ENCODE measurements around the gene DNAJC2.
"Not testable (repeated sequence)": the region's sequence is repeated elsewhere in the genome, so short reads cannot be mapped to it uniquely, and the experiment has no call there.

The DNAJC2 gene

GRCh38 chr7:103293526-103293925, 51.0 kb downstream of the DNAJC2 start:
- DNase-seq (ENCODE audit: low read depth): no peak
- H3K4me3 ChIP-seq (ENCODE audit: low read length): no peak overlapping the region
- TF ChIP-seq, protein P1, sequence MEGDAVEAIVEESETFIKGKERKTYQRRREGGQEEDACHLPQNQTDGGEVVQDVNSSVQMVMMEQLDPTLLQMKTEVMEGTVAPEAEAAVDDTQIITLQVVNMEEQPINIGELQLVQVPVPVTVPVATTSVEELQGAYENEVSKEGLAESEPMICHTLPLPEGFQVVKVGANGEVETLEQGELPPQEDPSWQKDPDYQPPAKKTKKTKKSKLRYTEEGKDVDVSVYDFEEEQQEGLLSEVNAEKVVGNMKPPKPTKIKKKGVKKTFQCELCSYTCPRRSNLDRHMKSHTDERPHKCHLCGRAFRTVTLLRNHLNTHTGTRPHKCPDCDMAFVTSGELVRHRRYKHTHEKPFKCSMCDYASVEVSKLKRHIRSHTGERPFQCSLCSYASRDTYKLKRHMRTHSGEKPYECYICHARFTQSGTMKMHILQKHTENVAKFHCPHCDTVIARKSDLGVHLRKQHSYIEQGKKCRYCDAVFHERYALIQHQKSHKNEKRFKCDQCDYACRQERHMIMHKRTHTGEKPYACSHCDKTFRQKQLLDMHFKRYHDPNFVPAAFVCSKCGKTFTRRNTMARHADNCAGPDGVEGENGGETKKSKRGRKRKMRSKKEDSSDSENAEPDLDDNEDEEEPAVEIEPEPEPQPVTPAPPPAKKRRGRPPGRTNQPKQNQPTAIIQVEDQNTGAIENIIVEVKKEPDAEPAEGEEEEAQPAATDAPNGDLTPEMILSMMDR (IDR thresholded peaks at IDR 0.05; ENCODE audit: insufficient read depth, low read depth, low read length, missing control alignments): no peak

DNA sequence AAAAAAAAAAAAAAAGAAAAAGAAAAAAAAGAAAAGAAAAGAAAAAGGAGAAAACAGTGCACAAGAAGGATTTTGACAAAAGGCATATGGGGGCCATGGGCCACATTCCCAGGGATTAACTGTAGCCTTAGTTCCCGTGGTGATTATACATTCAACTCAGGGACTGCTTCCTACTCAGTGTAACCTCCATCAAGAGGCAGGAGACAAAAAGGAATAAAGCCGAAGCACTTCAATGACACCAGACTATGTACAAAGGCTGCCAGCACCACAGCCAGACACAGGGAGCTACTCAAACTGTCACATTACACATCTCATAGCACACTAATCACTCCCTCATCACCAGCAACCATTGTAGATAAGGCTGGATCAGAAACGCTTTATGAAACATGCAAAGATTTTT, 52.4 kb downstream of the DNAJC2 start:
- DNase-seq (ENCODE audit: low read depth): no peak
- TF ChIP-seq, protein P1 (IDR thresholded peaks at IDR 0.05; ENCODE audit: insufficient read depth, low read depth, low read length, missing control alignments): no peak
- no peak overlapping the region for H3K4me3 ChIP-seq (ENCODE audit: low read length)

DNA sequence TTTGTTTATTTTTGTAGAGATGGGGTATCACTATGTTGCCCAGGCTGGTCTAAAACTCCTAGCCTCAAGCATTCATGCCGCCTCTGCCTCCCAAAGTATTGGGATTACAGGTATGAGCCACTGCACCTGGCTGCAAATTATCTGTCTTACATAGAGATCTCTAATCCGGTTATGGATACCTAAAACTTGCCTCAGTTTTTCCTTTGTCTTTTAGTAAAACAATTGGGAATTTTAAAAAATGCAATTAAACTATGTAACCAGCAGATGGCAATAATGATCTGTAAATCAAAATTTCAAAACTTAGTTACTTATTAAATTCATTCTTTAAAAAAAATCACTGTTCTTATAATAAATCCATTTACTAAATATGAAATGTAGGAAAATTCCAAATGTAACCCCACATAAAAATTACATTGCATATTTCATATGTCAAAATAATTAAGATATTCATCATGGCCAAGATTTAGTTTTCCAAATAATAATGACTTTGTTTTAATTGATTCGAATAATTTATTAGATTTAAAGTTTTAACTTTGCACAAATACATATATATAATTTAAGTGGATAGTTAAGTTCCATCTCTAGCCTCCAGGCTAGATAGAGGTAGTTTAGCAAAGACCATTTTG, 61.7 kb downstream of the DNAJC2 start:
- not testable (repeated sequence) for H3K4me3 ChIP-seq (ENCODE audit: low read length); DNase-seq (ENCODE audit: low read depth)

DNA sequence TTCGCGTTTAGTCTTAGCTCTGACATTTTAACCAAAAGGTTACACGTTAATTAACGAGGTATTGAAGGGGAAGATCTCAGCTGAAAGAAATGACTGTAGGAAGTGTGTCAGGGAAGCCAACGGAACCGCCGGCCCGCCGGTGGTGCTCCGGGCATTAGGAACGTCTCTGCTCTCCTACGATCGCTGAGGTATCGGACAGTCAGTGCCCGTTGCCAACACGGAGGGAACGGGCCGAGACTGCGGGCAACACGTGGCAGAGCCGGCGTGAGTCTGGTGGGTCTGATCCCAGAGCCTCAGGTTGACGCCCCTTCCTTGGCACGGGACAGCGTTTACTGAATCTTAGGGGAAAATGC, 63.8 kb downstream of the DNAJC2 start:
- H3K4me3 ChIP-seq (ENCODE audit: low read length): peak overlapping the region; percentile 41
- not testable (repeated sequence) for DNase-seq (ENCODE audit: low read depth)

GRCh38 chr7:103279963-103280802, 64.4 kb downstream of the DNAJC2 start:
- H3K4me3 ChIP-seq (ENCODE audit: low read length): peak overlapping the region; percentile 41
- DNase-seq (ENCODE audit: low read depth): peak; percentile 34

DNA sequence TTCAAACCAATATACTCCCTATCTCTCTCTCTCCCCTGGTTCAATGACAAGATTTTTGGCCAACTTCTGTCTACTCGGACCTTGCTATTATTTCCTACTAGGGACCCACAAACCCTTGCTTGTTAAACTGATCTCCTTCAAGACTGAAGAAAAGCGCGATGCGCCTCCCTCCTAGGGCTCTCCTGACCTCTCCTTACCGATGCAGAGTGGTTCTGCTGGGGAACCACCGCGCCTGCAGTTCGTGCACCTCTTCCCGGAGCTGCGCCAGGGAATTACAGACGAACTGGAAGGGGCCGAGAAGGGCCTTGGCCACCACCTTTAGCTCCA, 65.0 kb downstream of the DNAJC2 start:
- DNase-seq (ENCODE audit: low read depth): not testable (repeated sequence)
- peak overlapping the region; percentile 41 for H3K4me3 ChIP-seq (ENCODE audit: low read length)

DNA sequence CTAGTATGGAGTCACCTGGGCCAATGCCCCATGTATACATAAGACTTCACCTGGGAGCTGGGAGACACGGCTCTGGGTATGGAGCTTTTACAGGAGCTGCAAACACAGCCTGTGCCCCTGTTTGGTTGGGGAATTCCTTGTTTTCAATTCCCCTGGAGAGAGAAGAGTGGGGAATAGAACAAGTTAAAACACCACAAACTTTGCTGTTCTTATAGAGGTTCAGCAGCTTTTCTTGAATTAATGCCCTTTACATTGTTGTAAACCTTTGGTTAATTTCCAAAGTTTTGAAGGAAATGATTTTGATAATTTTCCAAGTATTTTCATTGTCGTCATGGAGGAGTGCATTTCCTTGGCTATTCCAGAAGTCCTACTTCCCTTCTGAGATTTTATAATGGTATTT, 66.4 kb downstream of the DNAJC2 start:
- not testable (repeated sequence) for DNase-seq (ENCODE audit: low read depth); H3K4me3 ChIP-seq (ENCODE audit: low read length)

GRCh38 chr7:103274867-103275266, 69.7 kb downstream of the DNAJC2 start:
- not testable (repeated sequence) for DNase-seq (ENCODE audit: low read depth); H3K4me3 ChIP-seq (ENCODE audit: low read length)

DNA sequence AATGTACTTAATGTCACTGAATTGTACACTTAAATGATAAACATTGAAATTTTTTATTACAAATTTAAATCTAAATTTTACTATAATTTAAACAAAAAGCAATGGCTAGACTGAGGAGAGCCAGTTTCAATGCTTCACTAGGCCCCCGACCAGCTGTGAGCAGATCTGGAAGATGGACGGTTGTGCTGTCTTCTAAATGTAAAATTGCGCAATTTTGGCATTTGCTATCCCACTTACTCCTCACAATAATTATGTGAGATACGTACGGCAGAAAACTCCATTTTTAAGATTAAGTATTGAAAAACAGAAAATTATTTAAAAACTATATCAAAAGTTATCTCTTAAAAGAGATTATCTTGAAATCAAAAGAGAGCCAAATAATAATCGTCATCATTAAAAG, 71.2 kb downstream of the DNAJC2 start:
- DNase-seq (ENCODE audit: low read depth); H3K4me3 ChIP-seq (ENCODE audit: low read length): not testable (repeated sequence)

DNA sequence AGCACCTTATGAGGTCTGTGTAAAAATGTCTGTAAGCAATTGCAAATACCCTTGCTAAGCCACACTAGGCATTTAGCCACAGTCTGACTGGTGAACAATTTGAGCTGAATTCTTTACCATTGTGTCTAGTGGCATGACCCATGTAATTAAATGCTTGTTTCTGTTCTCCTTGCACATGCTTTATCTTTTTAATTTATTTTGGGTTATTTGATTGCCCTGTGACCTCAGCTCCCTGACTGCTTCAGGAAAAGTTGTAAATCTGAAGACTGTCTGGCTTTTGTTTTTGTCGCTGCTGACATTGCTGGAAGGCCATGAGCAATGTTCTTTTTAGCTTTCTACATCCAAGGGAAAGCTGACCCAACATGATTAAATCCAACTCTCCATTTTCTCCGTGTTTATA, 78.3 kb downstream of the DNAJC2 start:
- H3K4me3 ChIP-seq (ENCODE audit: low read length); DNase-seq (ENCODE audit: low read depth): not testable (repeated sequence)

GRCh38 chr7:103264054-103264453, 80.5 kb downstream of the DNAJC2 start:
- not testable (repeated sequence) for DNase-seq (ENCODE audit: low read depth); H3K4me3 ChIP-seq (ENCODE audit: low read length)

All from epithelial cell of esophagus (primary cell).